GM23338 (cell line): ENCODE data around the gene LRRTM2. TPM values are rescaled to one million over a fixed set of nuclear protein-coding genes. Genes with fewer than 3 reads are reported as not detected.

Source experiments
- CREB1 ChIP-seq: fragments of 250-450 bp; sonication (Bioruptor Pico); IDR thresholded peaks from 2 replicates; pipeline ENCODE4 v1.5.0; 2020; ENCODE audit warnings: low read depth, mild to moderate bottlenecking, moderate library complexity
- ETS1 ChIP-seq: IDR thresholded peaks from 2 replicates; pipeline ENCODE4 v1.6.1; 2016; ENCODE audit warnings: antibody characterized with exemption
- POLR2AphosphoS5 ChIP-seq: IDR thresholded peaks from 2 replicates; pipeline ENCODE4 v1.6.1; 2016; ENCODE audit warnings: antibody characterized with exemption, low read depth
- REST ChIP-seq: IDR thresholded peaks from one replicate; pipeline ENCODE4 v1.6.1; 2018; ENCODE audit warnings: antibody characterized with exemption; ENCODE audit not compliant: unreplicated experiment
- STAT1 ChIP-seq: IDR thresholded peaks from one replicate; pipeline ENCODE4 v1.6.1; 2016; ENCODE audit warnings: antibody characterized with exemption; ENCODE audit not compliant: unreplicated experiment
- ZNF114 ChIP-seq: fragments of 250-450 bp; sonication (Bioruptor Pico); IDR thresholded peaks from 2 replicates; pipeline ENCODE4 v1.5.0; 2020; ENCODE audit warnings: mild to moderate bottlenecking, moderate library complexity
- ZNF331 ChIP-seq: fragments of 250-450 bp; sonication (Bioruptor Pico); IDR thresholded peaks from 2 replicates; pipeline ENCODE4 v1.5.0; 2020; ENCODE audit warnings: low read depth, mild to moderate bottlenecking, moderate library complexity
- ZNF462 ChIP-seq: fragments of 250-450 bp; sonication (Bioruptor Pico); IDR thresholded peaks from 2 replicates; pipeline ENCODE4 v1.5.0; 2020; ENCODE audit warnings: mild to moderate bottlenecking, moderate library complexity
- polyA plus RNA-seq: library from polyadenylated mRNA; unstranded; fragments of >200 nt; fragmentation: Nextera tagmentation; extraction: Ambion mirVana; gene quantifications from 2 replicates; pipeline ENCODE4 v1.2.1, GENCODE V29; 2016
- total RNA-seq: library from RNA; depleted of rRNA; stranded (reverse); fragments of >200 nt; shearing (Covaris generic); gene quantifications from 2 replicates; pipeline ENCODE4 v1.2.3, GENCODE V29; 2014
- TF ChIP-seq, protein P1 (sequence below), 2 experiments: fragments of 200-600 bp in 1 of 2; sonication (generic) in 1 of 2; conservative IDR thresholded peaks; 2 replicates each; pipeline versions ENCODE4 v1.5.1 to v1.6.1; 2016 to 2017; ENCODE audit warnings: antibody characterized with exemption in 2 of 2, low read depth in 2 of 2, mild to moderate bottlenecking in 2 of 2, moderate library complexity in 1 of 2

The LRRTM2 gene
- total and polyA plus RNA-seq, 2 experiments from 2014 or later, result 1.5 TPM; not detected in 1

DNA sequence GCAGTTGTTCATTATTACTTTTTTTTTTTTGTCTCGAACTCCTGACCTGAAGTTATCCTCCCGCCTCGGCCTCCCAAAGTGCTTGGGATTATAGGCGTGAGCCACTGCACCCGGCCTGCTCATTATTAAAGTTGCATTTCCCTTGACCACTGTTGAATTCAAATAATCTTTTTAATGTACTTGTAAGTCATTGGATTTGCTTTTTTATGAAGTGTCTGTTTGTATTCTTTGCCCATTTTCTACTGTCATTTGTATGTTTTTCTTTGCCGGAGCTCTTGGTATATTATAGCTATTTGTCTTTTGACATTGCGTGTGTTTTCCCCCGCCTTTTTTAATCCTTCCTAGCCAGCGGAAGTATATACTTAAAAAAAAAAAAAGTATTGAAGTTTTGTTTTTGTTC lies 22.0 kb downstream of the LRRTM2 start (continued):
- TF ChIP-seq ZNF462, result no peak
- no peak for TF ChIP-seq ZNF114 (CRISPR knock-in tag)
- no peak for TF ChIP-seq STAT1
- TF ChIP-seq, protein P1, sequence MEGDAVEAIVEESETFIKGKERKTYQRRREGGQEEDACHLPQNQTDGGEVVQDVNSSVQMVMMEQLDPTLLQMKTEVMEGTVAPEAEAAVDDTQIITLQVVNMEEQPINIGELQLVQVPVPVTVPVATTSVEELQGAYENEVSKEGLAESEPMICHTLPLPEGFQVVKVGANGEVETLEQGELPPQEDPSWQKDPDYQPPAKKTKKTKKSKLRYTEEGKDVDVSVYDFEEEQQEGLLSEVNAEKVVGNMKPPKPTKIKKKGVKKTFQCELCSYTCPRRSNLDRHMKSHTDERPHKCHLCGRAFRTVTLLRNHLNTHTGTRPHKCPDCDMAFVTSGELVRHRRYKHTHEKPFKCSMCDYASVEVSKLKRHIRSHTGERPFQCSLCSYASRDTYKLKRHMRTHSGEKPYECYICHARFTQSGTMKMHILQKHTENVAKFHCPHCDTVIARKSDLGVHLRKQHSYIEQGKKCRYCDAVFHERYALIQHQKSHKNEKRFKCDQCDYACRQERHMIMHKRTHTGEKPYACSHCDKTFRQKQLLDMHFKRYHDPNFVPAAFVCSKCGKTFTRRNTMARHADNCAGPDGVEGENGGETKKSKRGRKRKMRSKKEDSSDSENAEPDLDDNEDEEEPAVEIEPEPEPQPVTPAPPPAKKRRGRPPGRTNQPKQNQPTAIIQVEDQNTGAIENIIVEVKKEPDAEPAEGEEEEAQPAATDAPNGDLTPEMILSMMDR (conservative IDR thresholded peaks at IDR 0.05; ENCODE audit: low read depth in 2 of 2), result no peak
- TF ChIP-seq ETS1, result no peak
- TF ChIP-seq ZNF331 (CRISPR knock-in tag), result no peak
- TF ChIP-seq POLR2AphosphoS5, result no peak
- TF ChIP-seq REST, result no peak
- no peak for TF ChIP-seq CREB1
